ENCODE measurements around the gene TMEM178B. TPM values are rescaled to one million over a fixed set of nuclear protein-coding genes. Genes with fewer than 3 reads are reported as not detected.
"Not testable (repeated sequence)": the region's sequence is repeated elsewhere in the genome, so short reads cannot be mapped to it uniquely, and the experiment has no call there.

TMEM178B gene
- total RNA-seq, 3 donors from 2014 or later (not counting 1 experiment from before 2014, with no cell fraction given), result not detected

DNA sequence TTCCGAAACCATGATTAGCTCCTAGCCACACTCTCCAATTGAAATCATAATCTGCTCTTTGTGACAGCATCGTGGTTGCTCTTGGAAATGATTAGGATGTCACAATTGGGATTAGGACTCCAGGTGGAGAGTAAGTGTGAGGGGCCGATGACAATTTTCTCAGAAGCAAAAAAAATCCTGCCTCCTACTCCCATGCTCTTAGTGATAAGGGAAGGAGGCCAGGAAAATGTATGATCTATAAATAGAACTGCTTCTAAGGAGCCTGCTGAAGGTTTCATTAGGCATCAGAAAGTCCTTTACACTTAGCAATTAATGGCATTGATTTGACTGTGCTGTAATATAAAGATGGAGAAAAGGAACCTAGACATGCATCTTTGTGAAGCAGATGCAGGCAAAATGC is 251.0 kb downstream of the TMEM178B start:
- ATAC-seq (no peak), DNase-seq (no peak)
- intact Hi-C loops (cut with micrococcal nuclease), result no loop called here
- Mint-ChIP-seq H3K36me3 (no peaks in the 10 kb centered on the region), H3K9me3 (no peaks in the 10 kb centered on the region), H3K27me3 (ENCODE audit: low read depth in 2 of 2) (peaks cover 4 to 15% of the 10 kb centered on the region in 2 donors), H3K4me1 (no peaks in the 10 kb centered on the region), H3K4me3 (no peak overlapping the region), H3K27ac (no peak overlapping the region)
- H3K36me3 ChIP-seq (ENCODE audit: control insufficient read depth, insufficient read depth, low read length), result no peaks in the 10 kb centered on the region
- WGBS (ENCODE audit: insufficient coverage), result no CpG with 5 or more reads among the region's 3 CpGs
- H3K4me3 ChIP-seq (ENCODE audit: low read length), result no peak overlapping the region
- H3K4me1 ChIP-seq (ENCODE audit: control insufficient read depth, insufficient read depth, low read length), result no peaks in the 10 kb centered on the region
- no peaks in the 10 kb centered on the region for H3K27me3 ChIP-seq (ENCODE audit: control insufficient read depth, insufficient read depth, low read length)
- no peak overlapping the region for H3K27ac ChIP-seq (ENCODE audit: low read length)
- no peak for TF ChIP-seq CTCF (IDR thresholded peaks at IDR 0.05)
- no peaks in the 10 kb centered on the region for H3K9me3 ChIP-seq (ENCODE audit: control insufficient read depth, insufficient read depth, low read length)

GRCh38 chr7:141325275-141325674 is 251.4 kb downstream of the TMEM178B start:
- Histone ChIP-seq H3K27me3 (ENCODE audit: control insufficient read depth, insufficient read depth, low read length) (no peaks in the 10 kb centered on the region), H3K9me3 (ENCODE audit: control insufficient read depth, insufficient read depth, low read length) (no peaks in the 10 kb centered on the region), H3K36me3 (ENCODE audit: control insufficient read depth, insufficient read depth, low read length) (no peaks in the 10 kb centered on the region), H3K4me3 (ENCODE audit: low read length) (no peak overlapping the region), H3K27ac (ENCODE audit: low read length) (no peak overlapping the region), H3K4me1 (ENCODE audit: control insufficient read depth, insufficient read depth, low read length) (no peaks in the 10 kb centered on the region)
- H3K27me3 Mint-ChIP-seq (ENCODE audit: low read depth in 2 of 2), result peaks cover 4 to 15% of the 10 kb centered on the region in 2 donors
- H3K4me3 Mint-ChIP-seq, result no peak overlapping the region
- H3K36me3 Mint-ChIP-seq, result no peaks in the 10 kb centered on the region
- no peaks in the 10 kb centered on the region for H3K9me3 Mint-ChIP-seq
- no peak for ATAC-seq
- H3K27ac Mint-ChIP-seq, result no peak overlapping the region
- H3K4me1 Mint-ChIP-seq, result no peaks in the 10 kb centered on the region
- DNase-seq, result no peak
- no CpG with 5 or more reads among the region's 2 CpGs for WGBS (ENCODE audit: insufficient coverage)
- TF ChIP-seq CTCF (IDR thresholded peaks at IDR 0.05), result no peak
- intact Hi-C loops (cut with micrococcal nuclease), result no loop called here

- H3K36me3 ChIP-seq (ENCODE audit: control insufficient read depth, insufficient read depth, low read length), result no peaks in the 10 kb centered on the region
- Mint-ChIP-seq H3K27me3 (ENCODE audit: low read depth in 2 of 2) (peaks cover 8 to 12% of the 10 kb centered on the region in 2 donors), H3K27ac (no peak overlapping the region), H3K9me3 (no peaks in the 10 kb centered on the region), H3K36me3 (no peaks in the 10 kb centered on the region), H3K4me1 (no peaks in the 10 kb centered on the region), H3K4me3 (no peak overlapping the region)
- H3K4me3 ChIP-seq (ENCODE audit: low read length), result no peak overlapping the region
- 28% methylated on average over 1 of the region's 2 CpGs for WGBS (ENCODE audit: insufficient coverage)
- intact Hi-C loops (cut with micrococcal nuclease), result no loop called here
- no peak for TF ChIP-seq CTCF (IDR thresholded peaks at IDR 0.05)
- H3K4me1 ChIP-seq (ENCODE audit: control insufficient read depth, insufficient read depth, low read length), result no peaks in the 10 kb centered on the region
- ATAC-seq (no peak), DNase-seq (no peak)
- H3K27me3 ChIP-seq (ENCODE audit: control insufficient read depth, insufficient read depth, low read length), result no peaks in the 10 kb centered on the region
- H3K27ac ChIP-seq (ENCODE audit: low read length), result no peak overlapping the region
- H3K9me3 ChIP-seq (ENCODE audit: control insufficient read depth, insufficient read depth, low read length), result no peaks in the 10 kb centered on the region
Measured at GRCh38 chr7:141328290-141328689, 254.4 kb downstream of the TMEM178B start.

DNA sequence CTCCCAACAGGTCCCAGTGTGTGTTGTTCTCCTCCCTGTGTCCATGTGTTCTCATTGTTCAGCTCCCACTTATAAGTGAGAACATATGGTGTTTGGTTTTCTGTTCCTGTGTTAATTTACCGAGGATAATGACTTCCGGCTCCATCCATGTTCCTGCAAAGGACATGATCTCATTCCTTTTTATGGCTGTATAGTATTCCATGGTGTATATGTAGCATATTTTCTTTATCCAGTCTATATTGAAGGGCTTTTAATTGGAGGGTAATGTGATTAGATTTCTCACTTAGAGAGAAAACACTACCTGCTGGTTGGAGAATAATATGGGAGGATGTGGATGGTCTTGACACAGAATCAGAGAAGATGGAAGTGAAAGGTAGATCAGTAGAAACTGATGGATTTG is 256.4 kb downstream of the TMEM178B start:
- H3K4me3 Mint-ChIP-seq; H3K9me3 ChIP-seq (ENCODE audit: control insufficient read depth, insufficient read depth, low read length); H3K36me3 ChIP-seq (ENCODE audit: control insufficient read depth, insufficient read depth, low read length); H3K27ac ChIP-seq (ENCODE audit: low read length); H3K4me1 Mint-ChIP-seq; H3K4me1 ChIP-seq (ENCODE audit: control insufficient read depth, insufficient read depth, low read length); H3K36me3 Mint-ChIP-seq; intact Hi-C loops (cut with micrococcal nuclease); DNase-seq; H3K4me3 ChIP-seq (ENCODE audit: low read length); H3K27ac Mint-ChIP-seq; H3K9me3 Mint-ChIP-seq; H3K27me3 ChIP-seq (ENCODE audit: control insufficient read depth, insufficient read depth, low read length); H3K27me3 Mint-ChIP-seq (ENCODE audit: low read depth in 2 of 2); ATAC-seq: not testable (repeated sequence)
- WGBS (ENCODE audit: insufficient coverage), result 80% methylated on average over 2 of the region's 2 CpGs

All from natural killer cell (primary cell).